A549 (cell line): ENCODE data around the gene INTS15. TPM values are rescaled to one million over a fixed set of nuclear protein-coding genes. Genes with fewer than 3 reads are reported as not detected.

Experiments
- ATAC-seq, 2 experiments: fragments of 200-7000 bp in 1 of 2; fragments of >200 bp in 1 of 2; cut with Nextera tagmentation in 1 of 2; cut with Tn5 transposase in 1 of 2; 3 replicates each; pipeline versions ENCODE4 v1.8.0 to v1.9.1; 2018 to 2020; ENCODE audit warnings: mild to moderate bottlenecking in 1 of 2, moderate library complexity in 1 of 2
- CTCF ChIA-PET: fragments of 300-600 bp; sonication (Branson Sonifier 250); formaldehyde crosslinking; extraction: SDS; loops from one replicate; lab custom pipeline; 2021; ENCODE audit warnings: antibody characterized with exemption, inconsistent platforms; lab: Yijun Ruan, JAX
- POLR2A ChIA-PET: fragments of 350-600 bp; formaldehyde crosslinking; extraction: SDS; loops from one replicate; lab custom pipeline; 2021; ENCODE audit warnings: antibody characterized with exemption, inconsistent platforms; lab: Yijun Ruan, JAX
- DNase-seq, 2 experiments: peaks; one replicate each; pipeline versions ENCODE4 v3.0.0 to v3.0.0-alpha.2; 2011 to 2016; ENCODE audit warnings: low read depth in 1 of 2, low spot score in 1 of 2
- FAIRE-seq: peaks from 2 replicates; lab custom pipeline; 2011; peaks lifted over from hg19 to GRCh38; lab: Jason Lieb, UNC
- H3K27ac ChIP-seq, 2 experiments: fragments of >200 bp; sonication (Bioruptor Twin); formaldehyde crosslinking; 3 replicates each; pipeline ENCODE4 v1.5.1; 2016 to 2017
- H3K4me1 ChIP-seq: fragments of >200 bp; sonication (Bioruptor Twin); formaldehyde crosslinking; 3 replicates; pipeline ENCODE4 v1.6.1; 2016
- H3K4me2 ChIP-seq: fragments of >200 bp; sonication (Bioruptor Twin); formaldehyde crosslinking; 3 replicates; pipeline ENCODE4 v1.6.1; 2016
- H3K4me3 ChIP-seq: fragments of >200 bp; sonication (Bioruptor Twin); formaldehyde crosslinking; 3 replicates; pipeline ENCODE4 v1.5.1; 2016
- H3K9me3 ChIP-seq: fragments of >200 bp; sonication (Bioruptor Twin); formaldehyde crosslinking; 3 replicates; pipeline ENCODE4 v1.6.1; 2016
- ATOH8 ChIP-seq: fragments of 250-450 bp; sonication (Bioruptor Pico); IDR thresholded peaks from 2 replicates; pipeline ENCODE4 v1.5.0; 2020; ENCODE audit warnings: low read depth, mild to moderate bottlenecking, moderate library complexity
- BCL3 ChIP-seq: fragments of >200 bp; sonication (Bioruptor Twin); formaldehyde crosslinking; IDR thresholded peaks from 3 replicates; pipeline ENCODE4 v1.6.1; 2016
- CBX8 ChIP-seq: fragments of 200-600 bp; sonication (generic); IDR thresholded peaks from 2 replicates; pipeline ENCODE4 v1.6.1; 2016
- CHD4 ChIP-seq: fragments of 200-600 bp; sonication (generic); IDR thresholded peaks from 2 replicates; pipeline ENCODE4 v1.6.1; 2016; ENCODE audit warnings: antibody characterized with exemption, mild to moderate bottlenecking, borderline replicate concordance
- E2F6 ChIP-seq: IDR thresholded peaks from 2 replicates; pipeline ENCODE4 v1.6.1; 2012; ENCODE audit warnings: low read depth, borderline replicate concordance
- ELK1 ChIP-seq: fragments of 150-350 bp; IDR thresholded peaks from 2 replicates; pipeline ENCODE4 v1.6.1; 2014; ENCODE audit warnings: low read depth, mild to moderate bottlenecking, low read length
- ESRRA ChIP-seq: fragments of 150-350 bp; IDR thresholded peaks from 2 replicates; pipeline ENCODE4 v1.6.1; 2014; ENCODE audit warnings: mild to moderate bottlenecking, low read length, borderline replicate concordance
- FOXS1 ChIP-seq: fragments of 250-450 bp; sonication (Bioruptor Pico); IDR thresholded peaks from 2 replicates; pipeline ENCODE4 v1.5.0; 2020; ENCODE audit warnings: mild to moderate bottlenecking, moderate library complexity
- GATA3 ChIP-seq: IDR thresholded peaks from 2 replicates; pipeline ENCODE4 v1.6.1; 2012; ENCODE audit warnings: borderline replicate concordance
- HEYL ChIP-seq: fragments of 250-450 bp; sonication (Bioruptor Pico); IDR thresholded peaks from 2 replicates; pipeline ENCODE4 v1.8.0; 2021; ENCODE audit warnings: mild to moderate bottlenecking, moderate library complexity
- HOXB5 ChIP-seq: fragments of 250-450 bp; sonication (Bioruptor Pico); IDR thresholded peaks from 2 replicates; pipeline ENCODE4 v1.5.0; 2020; ENCODE audit warnings: mild to moderate bottlenecking, moderate library complexity
- JUNB ChIP-seq: fragments of >200 bp; sonication (Bioruptor Twin); formaldehyde crosslinking; IDR thresholded peaks from 2 replicates; pipeline ENCODE4 v1.6.1; 2016
- KDM1A ChIP-seq: fragments of 200-600 bp; sonication (generic); IDR thresholded peaks from 2 replicates; pipeline ENCODE4 v1.6.1; 2016; ENCODE audit warnings: low read depth, mild to moderate bottlenecking
- KDM5A ChIP-seq: fragments of 200-600 bp; sonication (generic); IDR thresholded peaks from 2 replicates; pipeline ENCODE4 v1.6.1; 2016; ENCODE audit warnings: antibody characterized with exemption, mild to moderate bottlenecking
- MYC ChIP-seq: IDR thresholded peaks from 2 replicates; pipeline ENCODE4 v1.6.1; 2012; ENCODE audit warnings: mild to moderate bottlenecking, inconsistent platforms, low read length, improper control_type of control experiment, borderline replicate concordance
- NPAS2 ChIP-seq: fragments of 250-450 bp; sonication (Bioruptor Pico); IDR thresholded peaks from 2 replicates; pipeline ENCODE4 v1.8.0; 2022; ENCODE audit warnings: mild to moderate bottlenecking, moderate library complexity, borderline replicate concordance
- RAD21 ChIP-seq, 2 experiments: fragments of >200 bp in 1 of 2; sonication (Bioruptor Twin) in 1 of 2; formaldehyde crosslinking in 1 of 2; IDR thresholded peaks in 1 of 2; conservative IDR thresholded peaks in 1 of 2; 2 replicates in 1 of 2; 3 replicates in 1 of 2; pipeline ENCODE4 v1.6.1; 2012 to 2018; ENCODE audit warnings: inconsistent platforms in 1 of 2
- RCOR1 ChIP-seq: fragments of 150-350 bp; IDR thresholded peaks from 2 replicates; pipeline ENCODE4 v1.6.1; 2014; ENCODE audit warnings: antibody characterized with exemption, low read length, low read depth
- REST ChIP-seq: fragments of 200-600 bp; sonication (generic); IDR thresholded peaks from 2 replicates; pipeline ENCODE4 v1.6.1; 2016; ENCODE audit warnings: antibody characterized with exemption, mild to moderate bottlenecking, moderate library complexity
- SREBF2 ChIP-seq: fragments of 450-650 bp; IDR thresholded peaks from 2 replicates; pipeline ENCODE4 v1.6.1; 2014; ENCODE audit warnings: mild to moderate bottlenecking, moderate library complexity
- TFCP2L1 ChIP-seq: fragments of 250-450 bp; sonication (Bioruptor Pico); IDR thresholded peaks from 2 replicates; pipeline ENCODE4 v1.5.0; 2021; ENCODE audit warnings: mild to moderate bottlenecking
- ZC3H11A ChIP-seq: fragments of 450-650 bp; IDR thresholded peaks from 2 replicates; pipeline ENCODE4 v1.6.1; 2014; ENCODE audit warnings: antibody characterized with exemption, mild to moderate bottlenecking
- ZFP36 ChIP-seq: fragments of 450-650 bp; IDR thresholded peaks from 2 replicates; pipeline ENCODE4 v1.6.1; 2014; ENCODE audit warnings: borderline replicate concordance; ENCODE audit not compliant: partially characterized antibody
- ZNF302 ChIP-seq: fragments of 250-450 bp; sonication (Bioruptor Pico); IDR thresholded peaks from 2 replicates; pipeline ENCODE4 v1.9.0; 2021; ENCODE audit warnings: inconsistent platforms, mild to moderate bottlenecking, moderate library complexity
- ZSCAN20 ChIP-seq: fragments of 250-450 bp; sonication (Bioruptor Pico); IDR thresholded peaks from 2 replicates; pipeline ENCODE4 v1.8.0; 2022; ENCODE audit warnings: mild to moderate bottlenecking, moderate library complexity
- WGBS: methylation state at CpG from one replicate; pipeline ENCODE4 v1.1.6; 2017; ENCODE audit errors: missing lambda C conversion rate; 5-methylcytosine and 5-hydroxymethylcytosine counted together
- polyA plus RNA-seq, 4 experiments: library from polyadenylated mRNA; depleted of rRNA in 3 of 4; stranded (reverse); fragments of >200 nt; fragmentation: RNase III in 1 of 4; extraction: RNeasy Plus Mini Kit Qiagen cat#74134 plus additional on column Dnase treatment in 1 of 4; gene quantifications; 2 replicates in 3 of 4; 3 replicates in 1 of 4; pipeline ENCODE4 v1.2.3, GENCODE V29; 2011 to 2017

Gene INTS15
- polyA plus RNA-seq, 2 of the 4 experiments (the other 2 are of a cell fraction) = 14.7 to 23.4 TPM

- WGBS = 59% methylated on average over 3 of the region's 3 CpGs
- TF ChIP-seq HEYL (CRISPR knock-in tag) = no peak
- TF ChIP-seq GATA3 = no peak
- TF ChIP-seq ESRRA = no peak
- no peak for TF ChIP-seq ELK1
- no peak for TF ChIP-seq ATOH8 (CRISPR knock-in tag)
- no peak for TF ChIP-seq ZC3H11A
- TF ChIP-seq JUNB = no peak
- ATAC-seq (no peak), FAIRE-seq (no peak), DNase-seq (no peak)
- H3K9me3 ChIP-seq = no peaks in the 10 kb centered on the region
- POLR2A ChIA-PET = interaction anchor here (1.0 to 1.8 kb wide), 2 partner anchors 10 to 22 kb away, joined by 3 to 4 read pairs; partner anchors contain the start of genes INTS15 and ZDHHC4
- no peak overlapping the region for H3K4me3 ChIP-seq
- H3K27ac ChIP-seq = no peak overlapping the region
- H3K4me1 ChIP-seq = no peaks in the 10 kb centered on the region
- CTCF ChIA-PET = interaction anchor here (0.9 to 3.5 kb wide), 3 partner anchors 9 to 24 kb away, joined by 3 to 16 read pairs (median 5); partner anchors contain the start of gene INTS15
- no peak overlapping the region for H3K4me2 ChIP-seq
These were observed 21.9 kb upstream of the INTS15 start for GRCh38 chr7:6567886-6568285.

- CTCF ChIA-PET = interaction anchor here (0.6 to 2.2 kb wide), 3 partner anchors 9 to 123 kb away, joined by 3 to 12 read pairs (median 4); partner anchors contain the start of gene DAGLB
- Histone ChIP-seq H3K9me3 (no peaks in the 10 kb centered on the region), H3K4me3 (no peak overlapping the region), H3K4me2 (no peak overlapping the region), H3K4me1 (peaks cover 2% of the 10 kb centered on the region; the same call in 1 of the 3 replicates), H3K27ac (no peak overlapping the region)
- peak; percentile 54 to 67; a peak in 5 of 6 replicates for ATAC-seq
- WGBS = 27% methylated on average over 7 of the region's 7 CpGs
- POLR2A ChIA-PET = no interaction called here
- DNase-seq = no peak
- TF ChIP-seq TFCP2L1 (no peak), KDM1A (no peak), CBX8 (no peak), ZFP36 (no peak), RCOR1 (no peak), E2F6 (no peak), MYC (no peak), BCL3 (no peak), ZC3H11A (no peak), ZNF302 (CRISPR knock-in tag) (no peak), FOXS1 (no peak), ZSCAN20 (no peak), SREBF2 (no peak), CHD4 (no peak), GATA3 (no peak), REST (no peak), HOXB5 (no peak), KDM5A (no peak), NPAS2 (CRISPR knock-in tag) (no peak), RAD21 (conservative IDR thresholded peaks at IDR 0.05 in 1 of 2, IDR thresholded peaks at IDR 0.05 in 1 of 2) (no peak)
- TF ChIP-seq, all 56 proteins: peak for 0
- FAIRE-seq = no peak
These were observed 18.6 kb upstream of the INTS15 start for GRCh38 chr7:6571160-6571779.
